HFF-Myc (cell line): ENCODE measurements around the gene ARL4C.

Experiments
- DNase-seq: peaks from one replicate; pipeline ENCODE4 v3.0.0-alpha.2; 2011; ENCODE audit warnings: low read depth; ENCODE audit errors: extremely low read depth
- H3K4me3 ChIP-seq: replicated peaks from 2 replicates; pipeline ENCODE4 v1.5.1; 2011; ENCODE audit warnings: low read depth, mild to moderate bottlenecking, control low read depth, low read length
- CTCF ChIP-seq: IDR thresholded peaks from 2 replicates; pipeline ENCODE4 v1.5.1; 2012; ENCODE audit warnings: mild to moderate bottlenecking, low read depth, low read length, control low read depth; ENCODE audit errors: missing control alignments

The ARL4C gene

GRCh38 chr2:234492717-234493485, 4.0 kb downstream of the ARL4C start:
- no peak overlapping the region for H3K4me3 ChIP-seq
- TF ChIP-seq CTCF: no peak
- no peak for DNase-seq

GRCh38 chr2:234491897-234492296, 5.0 kb downstream of the ARL4C start:
- TF ChIP-seq CTCF: no peak
- no peak overlapping the region for H3K4me3 ChIP-seq
- no peak for DNase-seq

GRCh38 chr2:234491281-234491680, 5.6 kb downstream of the ARL4C start:
- no peak overlapping the region for H3K4me3 ChIP-seq
- DNase-seq: no peak
- no peak for TF ChIP-seq CTCF

- DNase-seq: no peak
- no peak for TF ChIP-seq CTCF
Observed at GRCh38 chr2:234490271-234491091, 6.4 kb downstream of the ARL4C start.

GRCh38 chr2:234488913-234489451, 7.9 kb downstream of the ARL4C start:
- no peak for DNase-seq
- no peak overlapping the region for H3K4me3 ChIP-seq
- no peak for TF ChIP-seq CTCF

More at GRCh38 chr2:234490271-234491091, 6.4 kb downstream of the ARL4C start:
- no peak overlapping the region for H3K4me3 ChIP-seq

- no peak for DNase-seq
- H3K4me3 ChIP-seq: no peak overlapping the region
- no peak for TF ChIP-seq CTCF
Observed at GRCh38 chr2:234488486-234488885, 8.4 kb downstream of the ARL4C start.
